Measurements from ENCODE around the gene MSL3B.

The MSL3B gene

DNA sequence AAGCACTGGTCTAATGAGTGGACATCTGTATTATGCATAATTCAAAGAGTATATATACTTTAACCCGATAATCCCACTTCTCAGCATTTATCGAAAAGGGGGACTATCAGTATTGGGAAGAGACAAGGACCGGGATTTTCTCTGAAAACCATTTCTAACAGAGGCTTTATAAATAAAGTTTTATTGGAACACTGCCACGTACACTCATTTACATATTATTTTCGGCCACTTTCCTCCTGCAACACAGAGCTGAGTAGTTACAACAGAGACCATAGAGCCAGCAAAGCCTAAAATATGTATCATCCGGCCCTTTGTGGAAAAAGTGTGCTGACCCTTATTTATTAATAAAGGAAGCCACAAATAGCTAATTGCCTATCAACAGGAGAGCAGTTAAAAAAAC lies 17.0 kb downstream of the MSL3B start:
- TF ChIP-seq, protein P1, sequence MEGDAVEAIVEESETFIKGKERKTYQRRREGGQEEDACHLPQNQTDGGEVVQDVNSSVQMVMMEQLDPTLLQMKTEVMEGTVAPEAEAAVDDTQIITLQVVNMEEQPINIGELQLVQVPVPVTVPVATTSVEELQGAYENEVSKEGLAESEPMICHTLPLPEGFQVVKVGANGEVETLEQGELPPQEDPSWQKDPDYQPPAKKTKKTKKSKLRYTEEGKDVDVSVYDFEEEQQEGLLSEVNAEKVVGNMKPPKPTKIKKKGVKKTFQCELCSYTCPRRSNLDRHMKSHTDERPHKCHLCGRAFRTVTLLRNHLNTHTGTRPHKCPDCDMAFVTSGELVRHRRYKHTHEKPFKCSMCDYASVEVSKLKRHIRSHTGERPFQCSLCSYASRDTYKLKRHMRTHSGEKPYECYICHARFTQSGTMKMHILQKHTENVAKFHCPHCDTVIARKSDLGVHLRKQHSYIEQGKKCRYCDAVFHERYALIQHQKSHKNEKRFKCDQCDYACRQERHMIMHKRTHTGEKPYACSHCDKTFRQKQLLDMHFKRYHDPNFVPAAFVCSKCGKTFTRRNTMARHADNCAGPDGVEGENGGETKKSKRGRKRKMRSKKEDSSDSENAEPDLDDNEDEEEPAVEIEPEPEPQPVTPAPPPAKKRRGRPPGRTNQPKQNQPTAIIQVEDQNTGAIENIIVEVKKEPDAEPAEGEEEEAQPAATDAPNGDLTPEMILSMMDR (IDR thresholded peaks at IDR 0.05), result no peak

DNA sequence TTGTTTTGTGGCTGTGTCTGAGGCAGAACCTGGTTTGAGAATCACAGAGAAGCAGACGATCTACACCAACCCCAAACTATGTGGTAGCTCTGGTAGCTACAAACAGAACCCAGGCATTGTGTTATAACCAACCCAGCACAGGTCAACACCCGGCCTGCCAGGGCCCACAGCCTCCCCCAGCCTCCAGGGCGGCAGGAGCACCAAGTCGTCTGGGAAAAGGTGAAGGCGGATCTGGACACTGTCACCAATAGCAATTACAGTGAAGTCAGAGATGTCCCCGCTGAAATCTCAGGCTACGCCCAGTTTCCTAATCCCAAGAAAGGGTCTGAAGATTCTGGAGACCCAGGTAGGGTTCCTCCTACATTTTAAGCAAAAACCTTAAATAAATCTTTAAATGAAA lies 17.4 kb downstream of the MSL3B start:
- TF ChIP-seq, protein P1 (IDR thresholded peaks at IDR 0.05), result no peak

DNA sequence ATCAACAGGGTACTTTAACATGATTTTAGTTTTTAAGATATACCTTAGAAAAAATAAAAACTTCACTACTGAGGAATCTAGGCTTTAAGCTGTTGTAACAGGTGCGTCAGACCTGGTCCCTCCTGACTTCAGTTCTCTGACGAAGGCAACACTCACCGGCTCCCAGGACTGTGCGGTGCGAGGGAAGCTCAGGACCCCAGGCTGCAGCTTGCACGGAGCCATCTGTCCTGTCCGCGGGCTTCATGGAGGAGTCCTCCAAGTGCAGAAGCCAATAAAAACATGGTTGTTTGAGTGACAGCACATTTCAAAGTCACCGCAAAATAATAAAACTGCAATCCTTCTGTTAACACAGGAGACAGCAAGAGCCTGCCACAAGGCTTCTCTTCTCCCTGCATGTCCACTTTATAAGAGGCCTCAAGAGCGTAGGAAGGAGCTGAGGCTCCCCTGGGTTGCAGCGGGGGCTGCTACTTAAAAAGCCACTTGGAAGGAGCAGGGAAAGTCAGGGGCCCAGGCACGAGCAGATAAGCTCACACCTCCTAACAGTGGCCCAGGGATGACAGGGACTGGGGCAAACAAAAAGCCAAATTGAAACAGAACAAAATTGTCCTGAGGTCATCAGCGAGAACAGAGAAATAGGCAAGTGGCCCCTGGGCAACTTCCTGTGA lies 18.4 kb downstream of the MSL3B start:
- TF ChIP-seq, protein P1 (IDR thresholded peaks at IDR 0.05), result no peak

DNA sequence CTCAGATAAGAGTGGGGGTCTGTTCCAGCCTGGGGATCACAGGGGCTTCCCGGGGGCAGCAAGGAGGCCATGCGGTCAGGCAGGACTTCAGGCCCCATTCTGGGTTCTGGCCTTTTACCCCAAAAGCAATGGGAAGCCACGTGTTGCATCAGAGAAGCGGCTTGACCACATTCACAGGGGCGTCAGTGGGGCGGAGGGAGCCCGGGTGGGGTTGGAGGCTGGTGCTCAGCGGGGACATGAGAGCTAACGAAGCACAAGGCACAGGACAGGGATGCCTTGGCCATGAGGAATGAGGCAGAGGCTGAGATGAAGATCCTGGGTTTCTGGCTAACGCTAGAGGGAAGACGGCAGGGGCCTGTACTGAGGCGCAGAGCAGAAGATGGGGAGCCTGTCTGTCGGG lies 19.9 kb downstream of the MSL3B start:
- TF ChIP-seq, protein P1 (IDR thresholded peaks at IDR 0.05), result no peak

DNA sequence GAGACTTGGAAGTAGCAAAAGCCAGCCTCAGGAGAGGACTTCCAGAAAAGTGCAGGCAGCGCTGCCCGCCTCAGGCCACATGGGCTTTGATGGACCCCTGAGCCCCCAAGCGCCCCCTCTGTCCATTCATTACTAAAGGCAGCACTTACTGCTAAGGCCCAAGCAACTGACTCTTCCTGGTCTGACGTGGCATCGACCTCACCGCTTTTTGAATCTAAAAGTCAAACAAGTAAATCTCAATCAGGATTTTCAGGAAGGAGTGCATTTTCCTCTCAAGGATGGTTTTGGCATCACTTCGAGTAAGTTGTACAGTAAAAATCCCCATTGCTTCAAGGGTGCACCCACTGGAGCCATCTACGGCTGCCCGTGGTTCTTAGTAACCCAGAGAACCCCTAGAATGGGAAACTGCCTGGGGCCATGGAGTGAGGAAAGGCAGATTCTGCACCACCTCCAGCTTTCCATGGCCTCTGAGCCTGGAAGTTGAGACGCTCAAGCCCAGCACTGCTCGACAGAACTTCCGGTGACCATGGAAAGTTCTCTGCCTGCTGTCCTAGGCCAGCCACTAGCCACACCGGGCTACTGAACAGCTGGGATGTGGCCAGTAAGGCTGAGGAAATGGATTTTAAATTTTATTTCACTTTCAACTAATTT lies 20.8 kb downstream of the MSL3B start:
- TF ChIP-seq, protein P1 (IDR thresholded peaks at IDR 0.05), result no peak

DNA sequence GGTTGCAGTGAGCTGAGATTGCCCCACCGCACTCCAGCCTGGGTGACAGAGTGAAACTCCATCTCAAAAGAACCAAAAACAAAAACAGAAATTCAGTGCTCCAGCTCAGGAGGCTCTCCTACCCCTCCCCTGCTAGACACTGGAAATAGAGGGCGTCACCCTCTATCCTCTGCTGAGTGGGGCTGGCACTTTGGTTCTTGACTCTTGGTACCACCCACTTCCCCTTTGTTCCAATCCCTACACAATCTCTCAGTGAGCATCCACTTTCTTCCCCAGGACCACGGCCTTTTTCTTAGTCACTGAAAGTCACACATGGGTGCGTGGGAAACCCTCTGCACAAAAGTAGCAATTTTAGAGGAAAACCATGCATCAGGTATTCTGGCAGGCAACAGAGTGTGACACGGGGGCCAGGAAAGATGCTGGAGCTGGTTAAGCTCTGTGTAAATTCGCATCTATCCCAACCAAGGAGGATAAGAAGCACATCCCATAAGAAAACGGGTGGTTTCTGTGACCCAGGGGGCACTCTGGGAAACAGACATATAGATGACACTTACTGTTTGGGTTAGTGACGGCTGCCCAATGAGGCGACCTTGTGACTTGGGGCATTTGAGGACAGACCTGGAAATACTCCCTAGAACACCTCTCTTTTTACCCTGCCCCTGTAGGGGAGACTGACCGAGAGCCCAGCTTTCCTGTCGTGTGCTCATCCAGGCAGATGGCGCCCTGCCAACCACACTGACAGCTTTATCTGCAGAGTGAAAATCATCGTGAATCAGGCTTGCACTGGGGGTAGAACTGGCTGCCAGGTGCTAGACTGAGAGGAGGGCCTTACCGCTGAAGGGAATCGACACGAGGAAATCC lies 21.6 kb downstream of the MSL3B start:
- TF ChIP-seq, protein P1 (IDR thresholded peaks at IDR 0.05), result no peak

DNA sequence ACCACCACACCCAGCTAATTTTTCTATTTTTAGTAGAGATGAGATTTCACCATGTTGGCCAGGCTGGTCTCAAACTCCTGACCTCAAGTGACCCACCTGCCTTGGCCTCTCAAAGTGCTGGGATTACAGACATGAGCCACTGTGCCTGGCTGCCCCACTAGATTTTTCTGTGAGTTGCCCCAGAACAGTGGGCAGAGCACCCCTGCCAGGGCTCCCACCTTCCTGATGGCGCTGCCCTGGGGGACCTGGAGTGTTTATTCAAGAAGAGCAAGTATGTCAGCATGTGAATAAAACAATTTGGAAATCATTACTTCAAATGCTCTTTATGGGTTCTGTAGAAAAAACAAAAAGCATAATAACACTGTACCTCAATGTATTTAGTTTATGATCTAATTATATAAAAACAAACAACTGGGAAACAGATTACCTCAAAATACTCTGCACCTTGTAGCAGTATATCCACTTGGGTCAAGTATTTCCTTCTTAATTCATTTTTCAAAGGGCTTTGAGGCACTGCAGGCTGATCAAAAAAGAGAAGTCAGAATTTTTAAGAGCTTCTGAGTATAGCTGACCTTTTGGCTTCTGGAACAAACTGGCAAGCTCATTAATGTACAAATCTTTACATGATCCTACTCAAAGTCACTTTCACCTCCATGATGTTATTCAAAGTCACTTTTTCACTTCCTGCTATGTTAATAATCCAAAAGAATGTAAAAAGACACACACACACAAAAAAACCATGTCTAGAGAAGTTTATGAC lies 22.7 kb downstream of the MSL3B start:
- TF ChIP-seq, protein P1 (IDR thresholded peaks at IDR 0.05), result no peak

Data from LNCAP (cell line).